Measurements from ENCODE around the gene CABP1. TPM values are rescaled to one million over a fixed set of nuclear protein-coding genes. Genes with fewer than 3 reads are reported as not detected.

The CABP1 gene
- total and polyA plus RNA-seq, 4 donors: 3.5 to 30.2 (median 16.5) TPM

GRCh38 chr12:120712610-120713009, 72.2 kb downstream of the CABP1 start:
- H3K27me3 ChIP-seq (ENCODE audit: control insufficient read depth, insufficient read depth, low read length): no peaks in the 10 kb centered on the region
- peak in 1 of 6 donors; percentile 79 for DNase-seq (ENCODE audit: low read depth in 4 of 6, low spot score in 6 of 6)
- peaks cover 34% of the 10 kb centered on the region for H3K36me3 ChIP-seq (ENCODE audit: control insufficient read depth, insufficient read depth, low read length)
- H3K4me1 ChIP-seq (ENCODE audit: control insufficient read depth, insufficient read depth, low read length): peaks cover 19% of the 10 kb centered on the region
- WGBS (ENCODE audit: insufficient coverage): no CpG with 5 or more reads among the region's 6 CpGs
- H3K4me3 ChIP-seq (ENCODE audit: low read depth, low read length): no peak overlapping the region
- no peaks in the 10 kb centered on the region for H3K9me3 ChIP-seq (ENCODE audit: control insufficient read depth, insufficient read depth, low read length)
- H3K27ac ChIP-seq (ENCODE audit: low read depth, low read length): no peak overlapping the region

DNA sequence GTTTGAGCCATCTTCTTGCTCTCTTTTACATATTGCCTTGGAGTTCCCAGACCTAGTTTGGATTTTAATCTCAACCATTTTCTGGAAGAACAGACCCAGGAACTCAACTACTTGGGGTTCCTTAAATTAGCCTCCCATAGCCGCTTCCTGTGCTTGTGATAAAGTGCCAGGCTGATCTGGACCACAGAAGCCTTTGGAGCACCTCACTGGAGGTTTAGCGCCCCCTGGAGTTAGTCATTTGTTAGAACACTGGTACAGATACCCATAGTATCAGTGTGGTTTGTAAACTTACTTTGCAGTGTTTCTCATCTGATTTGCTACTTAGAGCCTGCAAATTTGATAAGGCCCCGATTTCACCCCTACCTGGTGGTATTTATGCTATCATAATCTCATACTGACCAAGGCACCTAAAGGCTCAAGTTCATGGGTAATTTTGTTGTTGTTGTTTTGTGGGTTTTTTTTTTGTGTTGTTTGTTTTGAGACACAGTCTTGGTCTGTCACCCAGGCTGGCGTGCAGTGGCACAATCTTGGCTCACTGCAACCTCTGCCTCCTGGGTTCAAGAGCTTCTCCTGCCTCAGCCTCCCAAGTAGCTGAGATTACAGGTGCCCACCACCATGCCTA, 73.5 kb downstream of the CABP1 start:
- Histone ChIP-seq H3K36me3 (ENCODE audit: control insufficient read depth, insufficient read depth, low read length) (peaks cover 44% of the 10 kb centered on the region), H3K4me1 (ENCODE audit: control insufficient read depth, insufficient read depth, low read length) (peaks cover 19% of the 10 kb centered on the region), H3K4me3 (ENCODE audit: low read depth, low read length) (no peak overlapping the region), H3K27me3 (ENCODE audit: control insufficient read depth, insufficient read depth, low read length) (no peaks in the 10 kb centered on the region), H3K9me3 (ENCODE audit: control insufficient read depth, insufficient read depth, low read length) (no peaks in the 10 kb centered on the region), H3K27ac (ENCODE audit: low read depth, low read length) (no peak overlapping the region)
- peak in 4 of 6 donors; percentile 74 to 95 (median 84) for DNase-seq (ENCODE audit: low read depth in 4 of 6, low spot score in 6 of 6)
- WGBS (ENCODE audit: insufficient coverage): 88% methylated on average over 1 of the region's 4 CpGs

Other genes with a start within 250 kb of the CABP1 start
- 100 to 1,000 TPM; 395 to 731 TPM for gene COX6A1, start 202.5 kb upstream of the CABP1 start, total RNA-seq
- gene COX6A1, start 202.5 kb upstream of the CABP1 start, polyA plus RNA-seq (ENCODE audit: insufficient read length in 2 of 2): 100 to 1,000 TPM; 622 to 661 TPM
- 10 to 100 TPM; 10.8 to 21.5 TPM for gene TRIAP1, start 194.2 kb upstream of the CABP1 start, total RNA-seq
- 10 to 100 TPM; 25.7 to 29.3 TPM for gene TRIAP1, start 194.2 kb upstream of the CABP1 start, polyA plus RNA-seq (ENCODE audit: insufficient read length in 2 of 2)
- 10 to 100 TPM; 38.2 to 39.1 TPM for gene GATC, start 194.2 kb upstream of the CABP1 start, total RNA-seq
- 10 to 100 TPM; 22.7 to 33.3 TPM for gene GATC, start 194.2 kb upstream of the CABP1 start, polyA plus RNA-seq (ENCODE audit: insufficient read length in 2 of 2)
- gene SRSF9, start 170.9 kb upstream of the CABP1 start, total RNA-seq: 100 to 1,000 TPM in 1 of 2 donors, 10 to 100 TPM in 1; 88.9 to 143 TPM
- gene SRSF9, start 170.9 kb upstream of the CABP1 start, polyA plus RNA-seq (ENCODE audit: insufficient read length in 2 of 2): 100 to 1,000 TPM; 195 to 221 TPM
- gene DYNLL1, start 144.5 kb upstream of the CABP1 start, total RNA-seq: 100 to 1,000 TPM; 357 to 390 TPM
- gene DYNLL1, start 144.5 kb upstream of the CABP1 start, polyA plus RNA-seq (ENCODE audit: insufficient read length in 2 of 2): 100 to 1,000 TPM; 791 to 871 TPM
- gene COQ5, start 111.5 kb upstream of the CABP1 start, total RNA-seq: 10 to 100 TPM; 32.3 to 44.7 TPM
- gene COQ5, start 111.5 kb upstream of the CABP1 start, polyA plus RNA-seq (ENCODE audit: insufficient read length in 2 of 2): 10 to 100 TPM; 40.6 to 41.4 TPM
- 100 to 1,000 TPM; 102 to 127 TPM for gene RNF10, start 106.3 kb upstream of the CABP1 start, total RNA-seq
- gene RNF10, start 106.3 kb upstream of the CABP1 start, polyA plus RNA-seq (ENCODE audit: insufficient read length in 2 of 2): 100 to 1,000 TPM; 225 to 226 TPM
- gene POP5, start 59.2 kb upstream of the CABP1 start, total RNA-seq: 10 to 100 TPM; 24.1 to 56.4 TPM
- 10 to 100 TPM; 56.4 to 61.5 TPM for gene POP5, start 59.2 kb upstream of the CABP1 start, polyA plus RNA-seq (ENCODE audit: insufficient read length in 2 of 2)
- 100 to 1,000 TPM in 1 of 2 donors, 10 to 100 TPM in 1; 75.9 to 104 TPM for gene MLEC, start 46.5 kb downstream of the CABP1 start, total RNA-seq
- 10 to 100 TPM; 96.0 to 98.0 TPM for gene MLEC, start 46.5 kb downstream of the CABP1 start, polyA plus RNA-seq (ENCODE audit: insufficient read length in 2 of 2)
- gene UNC119B, start 69.8 kb downstream of the CABP1 start, total RNA-seq: 10 to 100 TPM; 19.1 to 24.4 TPM
- 10 to 100 TPM; 41.7 to 41.9 TPM for gene UNC119B, start 69.8 kb downstream of the CABP1 start, polyA plus RNA-seq (ENCODE audit: insufficient read length in 2 of 2)
- gene ACADS, start 85.2 kb downstream of the CABP1 start, total RNA-seq: 10 to 100 TPM in 1 of 2 donors, 1 to 10 TPM in 1; 6.7 to 11.9 TPM
- 10 to 100 TPM; 11.8 to 12.7 TPM for gene ACADS, start 85.2 kb downstream of the CABP1 start, polyA plus RNA-seq (ENCODE audit: insufficient read length in 2 of 2)

Data from spinal cord (tissue), 10 donors.